Fibroblast of lung (primary cell): ENCODE results near the gene UTP4. TPM values are rescaled to one million over a fixed set of nuclear protein-coding genes. Genes with fewer than 3 reads are reported as not detected.

Experiments
- DNase-seq, 2 donors: peaks; one replicate each; pipeline versions ENCODE4 v3.0.0 to v3.0.0-alpha.2; 2010; ENCODE audit warnings: low read depth in 2 of 2
- H2AFZ ChIP-seq: 2 replicates; pipeline ENCODE4 v1.5.1; 2012; ENCODE audit warnings: low read length, control low read depth, inconsistent platforms
- H3K27ac ChIP-seq: 2 replicates; pipeline ENCODE4 v1.5.1; 2011; ENCODE audit warnings: low read length, control low read depth; ENCODE audit not compliant: insufficient read depth
- H3K27me3 ChIP-seq: 2 replicates; pipeline ENCODE4 v1.5.1; 2011; ENCODE audit warnings: mild to moderate bottlenecking, low read length; ENCODE audit not compliant: control insufficient read depth, insufficient read depth
- H3K36me3 ChIP-seq: 2 replicates; pipeline ENCODE4 v1.5.1; 2011; ENCODE audit warnings: low read length; ENCODE audit not compliant: control insufficient read depth, insufficient read depth
- H3K4me1 ChIP-seq: 2 replicates; pipeline ENCODE4 v1.5.1; 2011; ENCODE audit warnings: low read length; ENCODE audit not compliant: control insufficient read depth, insufficient read depth; ENCODE audit errors: extremely low read depth
- H3K4me2 ChIP-seq: 2 replicates; pipeline ENCODE4 v1.5.1; 2011; ENCODE audit warnings: low read length, control low read depth; ENCODE audit not compliant: insufficient read depth; ENCODE audit errors: extremely low read depth
- H3K4me3 ChIP-seq, 4 experiments: fragments of 200-600 bp in 1 of 4; sonication (generic) in 1 of 4; replicated peaks in 1 of 4; 2 replicates each; pipeline ENCODE4 v1.5.1; 2011 to 2016; ENCODE audit warnings: low read length in 4 of 4, low read depth in 3 of 4, mild to moderate bottlenecking in 3 of 4, control low read depth in 2 of 4, inconsistent platforms in 1 of 4, mixed read lengths in 1 of 4; ENCODE audit not compliant: insufficient read depth in 1 of 4; ENCODE audit errors: control extremely low read depth in 1 of 4
- H3K79me2 ChIP-seq: 2 replicates; pipeline ENCODE4 v1.5.1; 2012; ENCODE audit warnings: mild to moderate bottlenecking, low read length, inconsistent platforms; ENCODE audit not compliant: control insufficient read depth, insufficient read depth
- H3K9ac ChIP-seq: 2 replicates; pipeline ENCODE4 v1.5.1; 2011; ENCODE audit warnings: mild to moderate bottlenecking, low read length, control low read depth; ENCODE audit not compliant: insufficient read depth
- H3K9me3 ChIP-seq: 2 replicates; pipeline ENCODE4 v1.5.1; 2012; ENCODE audit warnings: low read depth, low read length; ENCODE audit not compliant: control insufficient read depth, insufficient read depth
- H4K20me1 ChIP-seq: 2 replicates; pipeline ENCODE4 v1.5.1; 2011; ENCODE audit warnings: low read length; ENCODE audit not compliant: control insufficient read depth, insufficient read depth; ENCODE audit errors: extremely low read depth
- EZH2 ChIP-seq: IDR thresholded peaks from 2 replicates; pipeline ENCODE4 v1.5.1; 2012; ENCODE audit warnings: low read length, control low read depth, mild to moderate bottlenecking; ENCODE audit errors: missing control alignments
- polyA plus RNA-seq, 2 donors: library from polyadenylated mRNA; depleted of rRNA in 1 of 2; stranded (reverse) in 1 of 2; unstranded in 1 of 2; fragments of >200 nt; gene quantifications; 2 replicates each; pipeline ENCODE4 v1.2.1, GENCODE V29; 2011 to 2012; ENCODE audit warnings: missing spikeins in 1 of 2
- total RNA-seq: library from RNA; depleted of rRNA; stranded (reverse); fragments of >200 nt; gene quantifications from 2 replicates; pipeline ENCODE4 v1.2.1, GENCODE V29; 2014
- TF ChIP-seq, protein P1 (sequence below), 2 donors: IDR thresholded peaks in 1 of 2; conservative IDR thresholded peaks in 1 of 2; 1 replicate in 1 of 2; 2 replicates in 1 of 2; pipeline ENCODE4 v1.5.1; 2011 to 2012; ENCODE audit warnings: low read length in 2 of 2, control low read depth in 1 of 2, inconsistent platforms in 1 of 2, low read depth in 1 of 2, mild to moderate bottlenecking in 1 of 2

The UTP4 gene
- total and polyA plus RNA-seq, 2 donors (not counting 1 experiment from before 2014, with no cell fraction given): 14.4 to 56.5 TPM

DNA sequence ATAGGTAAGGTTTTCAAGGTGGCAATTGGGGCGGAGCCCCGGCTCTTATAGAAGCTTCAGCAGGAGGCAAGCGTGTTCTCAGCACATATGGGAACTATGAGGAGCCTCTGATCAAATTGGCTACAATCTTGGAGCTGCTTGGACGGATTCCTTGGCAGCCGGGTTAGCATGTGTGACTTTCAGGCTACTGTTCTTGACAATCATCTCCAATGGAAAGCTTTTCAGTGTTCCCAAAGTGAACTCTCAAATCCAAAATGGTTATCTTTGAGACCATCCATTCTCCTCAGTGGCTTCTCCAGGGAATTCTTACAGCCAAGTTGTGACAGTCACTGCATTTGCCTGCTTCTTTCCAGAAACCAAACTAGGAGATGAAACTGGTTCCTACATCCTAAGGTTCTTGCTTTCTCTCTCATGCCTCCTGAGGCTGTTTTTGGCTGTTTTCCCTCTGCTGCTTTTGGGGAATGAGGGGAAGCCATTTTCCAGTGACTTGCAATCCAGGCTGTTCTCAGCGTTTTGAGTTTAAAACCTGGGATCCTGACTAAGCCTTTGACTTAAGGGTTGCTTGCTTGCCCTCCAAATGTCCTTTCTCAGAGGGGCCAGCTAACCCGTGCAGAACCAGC, 16.1 kb upstream of the UTP4 start:
- H3K79me2 ChIP-seq: no peaks in the 10 kb centered on the region
- H3K9ac ChIP-seq: no peak overlapping the region
- TF ChIP-seq, protein P1, sequence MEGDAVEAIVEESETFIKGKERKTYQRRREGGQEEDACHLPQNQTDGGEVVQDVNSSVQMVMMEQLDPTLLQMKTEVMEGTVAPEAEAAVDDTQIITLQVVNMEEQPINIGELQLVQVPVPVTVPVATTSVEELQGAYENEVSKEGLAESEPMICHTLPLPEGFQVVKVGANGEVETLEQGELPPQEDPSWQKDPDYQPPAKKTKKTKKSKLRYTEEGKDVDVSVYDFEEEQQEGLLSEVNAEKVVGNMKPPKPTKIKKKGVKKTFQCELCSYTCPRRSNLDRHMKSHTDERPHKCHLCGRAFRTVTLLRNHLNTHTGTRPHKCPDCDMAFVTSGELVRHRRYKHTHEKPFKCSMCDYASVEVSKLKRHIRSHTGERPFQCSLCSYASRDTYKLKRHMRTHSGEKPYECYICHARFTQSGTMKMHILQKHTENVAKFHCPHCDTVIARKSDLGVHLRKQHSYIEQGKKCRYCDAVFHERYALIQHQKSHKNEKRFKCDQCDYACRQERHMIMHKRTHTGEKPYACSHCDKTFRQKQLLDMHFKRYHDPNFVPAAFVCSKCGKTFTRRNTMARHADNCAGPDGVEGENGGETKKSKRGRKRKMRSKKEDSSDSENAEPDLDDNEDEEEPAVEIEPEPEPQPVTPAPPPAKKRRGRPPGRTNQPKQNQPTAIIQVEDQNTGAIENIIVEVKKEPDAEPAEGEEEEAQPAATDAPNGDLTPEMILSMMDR (conservative IDR thresholded peaks at IDR 0.05 in 1 of 2, IDR thresholded peaks at IDR 0.05 in 1 of 2; ENCODE audit: low read depth in 1 of 2, low read length in 2 of 2): no peak
- TF ChIP-seq EZH2: no peak
- no peak for DNase-seq
- peaks cover 13% of the 10 kb centered on the region for H3K36me3 ChIP-seq
- no peaks in the 10 kb centered on the region for H3K27me3 ChIP-seq
- H3K4me3 ChIP-seq: no peak overlapping the region
- H3K9me3 ChIP-seq: no peaks in the 10 kb centered on the region
- H3K4me2 ChIP-seq: no peak overlapping the region
- H2AFZ ChIP-seq: no peak overlapping the region
- no peaks in the 10 kb centered on the region for H4K20me1 ChIP-seq
- H3K4me1 ChIP-seq: no peaks in the 10 kb centered on the region
- H3K27ac ChIP-seq: no peak overlapping the region

DNA sequence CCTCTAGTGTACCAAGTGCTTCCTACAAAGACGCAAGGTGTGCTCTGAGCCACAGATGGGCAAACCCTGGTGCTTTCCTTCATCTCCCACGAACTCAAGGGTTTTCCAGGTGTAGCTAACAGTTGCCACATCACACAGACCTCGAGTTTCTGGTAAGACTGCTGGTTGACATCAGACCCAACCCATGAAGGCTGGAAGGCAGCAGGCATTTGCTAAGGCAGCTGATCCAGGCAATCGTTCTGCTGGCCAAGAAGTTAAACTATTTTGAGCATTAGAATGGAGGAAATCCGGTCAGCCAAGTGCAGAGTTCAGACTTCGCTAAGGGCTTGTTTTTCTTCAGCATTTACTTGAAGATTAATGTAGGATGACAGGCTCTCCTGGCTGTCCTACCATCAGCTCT, 15.5 kb upstream of the UTP4 start:
- no peaks in the 10 kb centered on the region for H3K4me1 ChIP-seq
- no peak overlapping the region for H3K27ac ChIP-seq
- H3K9me3 ChIP-seq: no peaks in the 10 kb centered on the region
- H4K20me1 ChIP-seq: no peaks in the 10 kb centered on the region
- peaks cover 13% of the 10 kb centered on the region for H3K36me3 ChIP-seq
- TF ChIP-seq, protein P1 (conservative IDR thresholded peaks at IDR 0.05 in 1 of 2, IDR thresholded peaks at IDR 0.05 in 1 of 2; ENCODE audit: low read depth in 1 of 2, low read length in 2 of 2): no peak
- TF ChIP-seq EZH2: no peak
- no peak overlapping the region for H2AFZ ChIP-seq
- H3K9ac ChIP-seq: no peak overlapping the region
- no peak overlapping the region for H3K4me2 ChIP-seq
- H3K4me3 ChIP-seq: no peak overlapping the region
- no peaks in the 10 kb centered on the region for H3K27me3 ChIP-seq
- no peak for DNase-seq
- H3K79me2 ChIP-seq: no peaks in the 10 kb centered on the region

DNA sequence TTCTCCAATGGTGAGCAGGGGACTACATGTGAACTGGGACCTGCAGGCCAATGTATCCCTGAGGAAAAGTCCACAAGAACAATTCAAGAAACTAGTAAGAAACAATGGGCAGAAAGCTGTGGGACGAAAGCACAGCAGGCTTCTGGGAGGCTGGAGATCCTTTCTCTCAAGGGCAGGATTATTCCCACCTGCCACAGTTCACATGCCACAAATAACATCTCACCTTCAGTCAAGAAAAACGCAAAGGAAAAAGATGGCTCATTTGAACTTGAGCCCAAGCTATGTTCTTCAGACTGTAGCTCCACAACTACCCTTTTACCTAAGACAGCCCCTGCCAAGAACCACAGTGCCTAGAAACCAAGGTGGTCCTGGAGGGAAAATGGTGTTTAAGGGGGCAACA, 14.0 kb upstream of the UTP4 start:
- no peak for TF ChIP-seq EZH2
- TF ChIP-seq, protein P1 (conservative IDR thresholded peaks at IDR 0.05 in 1 of 2, IDR thresholded peaks at IDR 0.05 in 1 of 2; ENCODE audit: low read depth in 1 of 2, low read length in 2 of 2): no peak
- Histone ChIP-seq H3K4me1 (no peaks in the 10 kb centered on the region), H3K27me3 (no peaks in the 10 kb centered on the region), H3K4me2 (no peak overlapping the region), H2AFZ (no peak overlapping the region), H3K9me3 (no peaks in the 10 kb centered on the region), H3K4me3 (no peak overlapping the region), H3K27ac (no peak overlapping the region), H3K9ac (no peak overlapping the region), H3K36me3 (peaks cover 13% of the 10 kb centered on the region), H4K20me1 (no peaks in the 10 kb centered on the region), H3K79me2 (peaks cover 5% of the 10 kb centered on the region)
- DNase-seq: no peak
